ENCODE measurements around the gene NF2.

DNA sequence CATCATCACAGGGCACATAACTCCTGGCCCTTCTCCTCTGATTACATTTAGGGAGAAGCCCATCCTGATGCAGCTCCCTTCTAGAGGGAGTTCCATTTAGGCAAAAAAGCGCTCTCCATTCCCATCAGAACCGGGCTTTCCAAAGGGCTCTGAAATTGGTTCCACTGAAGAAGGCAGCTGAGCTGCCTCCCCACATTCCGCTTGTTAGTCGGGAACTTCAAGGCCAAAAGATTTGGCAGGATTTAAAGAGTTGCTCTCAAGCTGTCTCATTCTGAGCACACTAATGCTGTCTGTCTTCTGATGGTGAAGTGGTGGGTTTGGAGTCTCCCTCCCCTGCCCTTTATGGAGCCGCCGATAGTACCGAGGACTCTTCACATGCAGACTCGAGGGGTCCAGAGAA lies 89.7 kb downstream of the NF2 start:
- TF ChIP-seq, protein P1, sequence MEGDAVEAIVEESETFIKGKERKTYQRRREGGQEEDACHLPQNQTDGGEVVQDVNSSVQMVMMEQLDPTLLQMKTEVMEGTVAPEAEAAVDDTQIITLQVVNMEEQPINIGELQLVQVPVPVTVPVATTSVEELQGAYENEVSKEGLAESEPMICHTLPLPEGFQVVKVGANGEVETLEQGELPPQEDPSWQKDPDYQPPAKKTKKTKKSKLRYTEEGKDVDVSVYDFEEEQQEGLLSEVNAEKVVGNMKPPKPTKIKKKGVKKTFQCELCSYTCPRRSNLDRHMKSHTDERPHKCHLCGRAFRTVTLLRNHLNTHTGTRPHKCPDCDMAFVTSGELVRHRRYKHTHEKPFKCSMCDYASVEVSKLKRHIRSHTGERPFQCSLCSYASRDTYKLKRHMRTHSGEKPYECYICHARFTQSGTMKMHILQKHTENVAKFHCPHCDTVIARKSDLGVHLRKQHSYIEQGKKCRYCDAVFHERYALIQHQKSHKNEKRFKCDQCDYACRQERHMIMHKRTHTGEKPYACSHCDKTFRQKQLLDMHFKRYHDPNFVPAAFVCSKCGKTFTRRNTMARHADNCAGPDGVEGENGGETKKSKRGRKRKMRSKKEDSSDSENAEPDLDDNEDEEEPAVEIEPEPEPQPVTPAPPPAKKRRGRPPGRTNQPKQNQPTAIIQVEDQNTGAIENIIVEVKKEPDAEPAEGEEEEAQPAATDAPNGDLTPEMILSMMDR (IDR thresholded peaks at IDR 0.05), result no peak
- TF ChIP-seq POLR2AphosphoS5 (IDR thresholded peaks at IDR 0.05), result no peak

Data from gastroesophageal sphincter (tissue), 3 donors.